GM11168 (cell line): ENCODE measurements around the gene NPBWR2.
"Not testable (repeated sequence)": the region's sequence is repeated elsewhere in the genome, so short reads cannot be mapped to it uniquely, and the experiment has no call there.

ENCODE experiments used
- in situ Hi-C: fragments of 300-500 bp; cut with MboI; formaldehyde crosslinking; loops from one replicate; pipeline ENCODE4 v1.12.0; 2022; ENCODE audit warnings: low sequenced_read_pairs; ENCODE audit not compliant: unreplicated experiment

NPBWR2 gene

GRCh38 chr20:64119681-64120341 lies 12.4 kb upstream of the NPBWR2 start:
- in situ Hi-C loops = no loop called here

GRCh38 chr20:64119301-64119680 lies 11.9 kb upstream of the NPBWR2 start:
- in situ Hi-C loops = no loop called here

- in situ Hi-C loops = not testable (repeated sequence)
Measured at GRCh38 chr20:64117432-64117777, 10.0 kb upstream of the NPBWR2 start.

GRCh38 chr20:64116541-64117431 lies 9.4 kb upstream of the NPBWR2 start:
- in situ Hi-C loops = no loop called here

- in situ Hi-C loops = no loop called here
Measured at GRCh38 chr20:64116016-64116415, 8.7 kb upstream of the NPBWR2 start.

GRCh38 chr20:64115171-64115911 lies 8.0 kb upstream of the NPBWR2 start:
- in situ Hi-C loops = no loop called here

- in situ Hi-C loops = no loop called here
Measured at GRCh38 chr20:64114356-64114971, 7.1 kb upstream of the NPBWR2 start.

GRCh38 chr20:64113796-64114355 lies 6.5 kb upstream of the NPBWR2 start:
- in situ Hi-C loops = no loop called here

- in situ Hi-C loops = no loop called here
Measured at GRCh38 chr20:64113444-64113775, 6.0 kb upstream of the NPBWR2 start.

GRCh38 chr20:64112691-64113443 lies 5.5 kb upstream of the NPBWR2 start:
- in situ Hi-C loops = no loop called here

GRCh38 chr20:64111841-64112641 lies 4.7 kb upstream of the NPBWR2 start:
- in situ Hi-C loops = no loop called here

- in situ Hi-C loops = no loop called here
Measured at GRCh38 chr20:64110411-64111068, 3.2 kb upstream of the NPBWR2 start.

GRCh38 chr20:64109831-64110391 lies 2.5 kb upstream of the NPBWR2 start:
- in situ Hi-C loops = no loop called here

GRCh38 chr20:64108731-64109681 lies 1.6 kb upstream of the NPBWR2 start:
- in situ Hi-C loops = no loop called here

- in situ Hi-C loops = no loop called here
Measured at GRCh38 chr20:64107736-64108457, 532 bp upstream of the NPBWR2 start.

- in situ Hi-C loops = no loop called here
Measured at GRCh38 chr20:64106435-64106961, 867 bp downstream of the NPBWR2 start.
